HG02571 (cell line): ENCODE measurements around the gene DCLRE1A.
A peak's percentile ranks its signal among the peaks of the same experiment; 100 is the strongest.

Experiments
- ATAC-seq: cut with Tn5 transposase; IDR thresholded peaks from one replicate; pipeline ENCODE4 v1.9.1; 2021; ENCODE audit warnings: mild to moderate bottlenecking, moderate library complexity; ENCODE audit not compliant: unreplicated experiment

The DCLRE1A gene

GRCh38 chr10:113854013-113854760 lies at the start of gene DCLRE1A, which contains the start of gene NHLRC2:
Gene DCLRE1A, minus strand, starts transcription at chr10:113854082. Its CDS starts 900 bp downstream, at chr10:113853182.
Gene NHLRC2, plus strand, starts transcription at chr10:113854661. Its CDS starts 212 bp downstream, at chr10:113854873.
- peak; percentile 46 for ATAC-seq

- ATAC-seq = no peak
Measured at GRCh38 chr10:113899952-113900598, 46.2 kb upstream of the DCLRE1A start.

- ATAC-seq = no peak
Measured at GRCh38 chr10:113897693-113898618, 44.1 kb upstream of the DCLRE1A start.

GRCh38 chr10:113895018-113895417 lies 41.1 kb upstream of the DCLRE1A start:
- no peak for ATAC-seq

- ATAC-seq = no peak
Measured at GRCh38 chr10:113894581-113894980, 40.7 kb upstream of the DCLRE1A start.

GRCh38 chr10:113893570-113893969 lies 39.7 kb upstream of the DCLRE1A start:
- no peak for ATAC-seq

GRCh38 chr10:113891476-113891875 lies 37.6 kb upstream of the DCLRE1A start:
- no peak for ATAC-seq

- no peak for ATAC-seq
Measured at GRCh38 chr10:113890769-113891168, 36.9 kb upstream of the DCLRE1A start.

- ATAC-seq = no peak
Measured at GRCh38 chr10:113889911-113890310, 36.0 kb upstream of the DCLRE1A start.

GRCh38 chr10:113882240-113882639 lies 28.4 kb upstream of the DCLRE1A start:
- no peak for ATAC-seq

- ATAC-seq = no peak
Measured at GRCh38 chr10:113880236-113880635, 26.4 kb upstream of the DCLRE1A start.

GRCh38 chr10:113879691-113880090 lies 25.8 kb upstream of the DCLRE1A start:
- peak; percentile 75 for ATAC-seq

- ATAC-seq = no peak
Measured at GRCh38 chr10:113876461-113876860, 22.6 kb upstream of the DCLRE1A start.

- no peak for ATAC-seq
Measured at GRCh38 chr10:113875212-113875611, 21.3 kb upstream of the DCLRE1A start.

- no peak for ATAC-seq
Measured at GRCh38 chr10:113872139-113873030, 18.5 kb upstream of the DCLRE1A start.

GRCh38 chr10:113869789-113870188 lies 15.9 kb upstream of the DCLRE1A start:
- no peak for ATAC-seq

- ATAC-seq = no peak
Measured at GRCh38 chr10:113867904-113868303, 14.0 kb upstream of the DCLRE1A start.

- no peak for ATAC-seq
Measured at GRCh38 chr10:113866551-113867394, 12.9 kb upstream of the DCLRE1A start.

- no peak for ATAC-seq
Measured at GRCh38 chr10:113865901-113866300, 12.0 kb upstream of the DCLRE1A start.
